ENCODE measurements around the gene FAM13A. TPM values are rescaled to one million over a fixed set of nuclear protein-coding genes. Genes with fewer than 3 reads are reported as not detected.

Gene FAM13A
- total RNA-seq, 1 experiment from 2014 or later = 26.7 TPM

DNA sequence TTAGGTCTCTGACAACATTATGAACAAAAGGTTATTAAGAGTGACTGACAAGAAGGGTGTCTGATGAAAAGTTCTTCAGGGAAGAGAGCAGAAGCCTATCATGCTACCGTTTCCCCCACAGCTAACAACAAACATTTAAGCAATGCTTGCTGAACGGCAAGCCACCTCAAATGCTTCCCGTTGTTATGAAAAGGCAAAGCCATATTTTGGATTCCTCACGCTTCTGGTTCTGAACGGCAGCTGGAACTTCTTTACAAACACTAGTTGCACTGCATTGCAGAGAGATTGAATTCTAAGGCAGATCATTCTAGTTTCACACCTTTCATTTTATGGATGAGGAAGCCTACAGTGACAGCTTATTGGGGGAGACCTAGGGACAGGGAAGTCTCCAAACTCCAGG is 310.8 kb downstream of the FAM13A start:
- H3K27me3 ChIP-seq (ENCODE audit: insufficient read depth, low read depth) = no peaks in the 10 kb centered on the region
- intact Hi-C loops (cut with micrococcal nuclease; ENCODE audit: unreplicated experiment) = no loop called here
- no peaks in the 10 kb centered on the region for H3F3A ChIP-seq (ENCODE audit: insufficient read depth, low read depth)
- no TSS peak for BruUV-seq (replicated peaks)
- H3K79me2 ChIP-seq (ENCODE audit: low read depth) = no peaks in the 10 kb centered on the region
- H3K4me2 ChIP-seq = no peak overlapping the region
- no peaks in the 10 kb centered on the region for H4K20me1 ChIP-seq (ENCODE audit: insufficient read depth)
- POLR2A ChIA-PET (ENCODE audit: unreplicated experiment) = interaction anchor here (0.5 kb wide), 1 partner anchor 10 kb away, joined by 7 read pairs; no protein-coding TSS in a partner anchor
- no peak overlapping the region for H2AFZ ChIP-seq
- H3K36me3 ChIP-seq (ENCODE audit: low read depth) = no peaks in the 10 kb centered on the region
- TF ChIP-seq, protein P1, sequence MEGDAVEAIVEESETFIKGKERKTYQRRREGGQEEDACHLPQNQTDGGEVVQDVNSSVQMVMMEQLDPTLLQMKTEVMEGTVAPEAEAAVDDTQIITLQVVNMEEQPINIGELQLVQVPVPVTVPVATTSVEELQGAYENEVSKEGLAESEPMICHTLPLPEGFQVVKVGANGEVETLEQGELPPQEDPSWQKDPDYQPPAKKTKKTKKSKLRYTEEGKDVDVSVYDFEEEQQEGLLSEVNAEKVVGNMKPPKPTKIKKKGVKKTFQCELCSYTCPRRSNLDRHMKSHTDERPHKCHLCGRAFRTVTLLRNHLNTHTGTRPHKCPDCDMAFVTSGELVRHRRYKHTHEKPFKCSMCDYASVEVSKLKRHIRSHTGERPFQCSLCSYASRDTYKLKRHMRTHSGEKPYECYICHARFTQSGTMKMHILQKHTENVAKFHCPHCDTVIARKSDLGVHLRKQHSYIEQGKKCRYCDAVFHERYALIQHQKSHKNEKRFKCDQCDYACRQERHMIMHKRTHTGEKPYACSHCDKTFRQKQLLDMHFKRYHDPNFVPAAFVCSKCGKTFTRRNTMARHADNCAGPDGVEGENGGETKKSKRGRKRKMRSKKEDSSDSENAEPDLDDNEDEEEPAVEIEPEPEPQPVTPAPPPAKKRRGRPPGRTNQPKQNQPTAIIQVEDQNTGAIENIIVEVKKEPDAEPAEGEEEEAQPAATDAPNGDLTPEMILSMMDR (conservative IDR thresholded peaks at IDR 0.05) = no peak
- no peak overlapping the region for H3K27ac ChIP-seq
- DNase-seq = no peak
- H3K9me3 ChIP-seq (ENCODE audit: insufficient read depth, low read depth) = no peaks in the 10 kb centered on the region
- no peak overlapping the region for H3K4me3 ChIP-seq
- CTCF ChIA-PET = no interaction called here
- H3K4me1 ChIP-seq (replicated peaks; ENCODE audit: insufficient read depth) = no peaks in the 10 kb centered on the region
- H3K9me2 ChIP-seq (ENCODE audit: insufficient read depth) = no peaks in the 10 kb centered on the region

DNA sequence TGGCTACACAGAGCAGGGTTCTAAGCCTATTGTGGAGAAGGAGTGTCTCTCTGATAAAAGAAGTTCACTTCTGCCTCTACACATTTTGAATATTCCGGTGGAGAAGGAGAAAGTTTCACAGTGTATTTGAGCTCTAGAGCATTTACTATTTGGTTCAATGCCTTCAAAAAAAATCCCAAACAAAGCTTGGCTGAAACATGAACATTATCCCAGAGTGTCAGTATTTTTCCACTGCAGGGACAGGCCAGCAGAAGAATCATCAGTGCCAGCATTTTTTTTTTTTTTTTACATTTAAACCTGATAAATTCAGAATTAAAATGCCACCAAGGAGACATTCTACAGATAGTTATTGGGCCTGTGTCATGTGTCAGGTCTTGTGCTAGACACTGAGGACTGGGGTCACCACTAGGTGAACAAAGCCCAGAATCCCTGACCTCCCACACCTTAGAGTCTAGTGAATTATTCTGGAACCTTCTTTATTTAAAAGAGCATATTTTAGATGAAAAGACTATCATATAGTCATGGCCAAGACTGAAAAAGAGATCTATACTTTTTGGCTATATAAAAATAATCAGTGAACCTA is 311.3 kb downstream of the FAM13A start:
- Histone ChIP-seq H3K4me2 (no peak overlapping the region), H2AFZ (no peak overlapping the region), H3K27ac (no peak overlapping the region), H3K4me3 (no peak overlapping the region), H3K79me2 (ENCODE audit: low read depth) (no peaks in the 10 kb centered on the region), H3K4me1 (replicated peaks; ENCODE audit: insufficient read depth) (no peaks in the 10 kb centered on the region), H3K36me3 (ENCODE audit: low read depth) (no peaks in the 10 kb centered on the region), H3K9me3 (ENCODE audit: insufficient read depth, low read depth) (no peaks in the 10 kb centered on the region), H3K27me3 (ENCODE audit: insufficient read depth, low read depth) (no peaks in the 10 kb centered on the region), H3F3A (ENCODE audit: insufficient read depth, low read depth) (no peaks in the 10 kb centered on the region), H4K20me1 (ENCODE audit: insufficient read depth) (no peaks in the 10 kb centered on the region), H3K9me2 (ENCODE audit: insufficient read depth) (no peaks in the 10 kb centered on the region)
- ChIA-PET CTCF (no interaction called here), POLR2A (ENCODE audit: unreplicated experiment) (no interaction called here)
- intact Hi-C loops (cut with micrococcal nuclease; ENCODE audit: unreplicated experiment) = no loop called here
- BruUV-seq (replicated peaks) = no TSS peak
- TF ChIP-seq, protein P1 (conservative IDR thresholded peaks at IDR 0.05) = no peak
- no peak for TF ChIP-seq EZH2 (IDR thresholded peaks at IDR 0.05; ENCODE audit: low read depth)
- DNase-seq = no peak

DNA sequence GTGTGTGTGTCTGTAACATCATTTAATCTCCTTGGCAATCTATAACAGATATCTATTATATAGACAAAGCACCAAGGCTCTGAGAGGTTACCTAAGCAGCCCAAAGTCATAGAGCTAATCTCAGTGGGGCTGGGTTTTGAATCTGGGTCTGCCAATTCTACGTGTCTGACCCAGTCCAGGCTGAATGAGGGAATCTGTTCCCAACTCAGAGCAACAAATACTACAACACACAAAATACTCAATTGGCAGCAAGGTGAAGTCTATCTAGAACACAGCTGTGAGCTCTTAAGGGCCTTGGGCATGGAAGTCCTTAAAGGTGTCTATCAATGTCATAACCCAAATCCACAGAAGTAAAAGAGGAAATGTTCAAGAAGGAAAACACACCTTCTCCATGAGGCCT is 311.8 kb downstream of the FAM13A start:
- H3K79me2 ChIP-seq (ENCODE audit: low read depth) = no peaks in the 10 kb centered on the region
- ChIA-PET POLR2A (ENCODE audit: unreplicated experiment) (no interaction called here), CTCF (no interaction called here)
- no peak overlapping the region for H3K27ac ChIP-seq
- no peaks in the 10 kb centered on the region for H3K4me1 ChIP-seq (replicated peaks; ENCODE audit: insufficient read depth)
- BruUV-seq (replicated peaks) = no TSS peak
- H3K4me2 ChIP-seq = no peak overlapping the region
- TF ChIP-seq, protein P1 (conservative IDR thresholded peaks at IDR 0.05) = no peak
- no peak for TF ChIP-seq EZH2 (IDR thresholded peaks at IDR 0.05; ENCODE audit: low read depth)
- no peak overlapping the region for H2AFZ ChIP-seq
- no peak for DNase-seq
- H4K20me1 ChIP-seq (ENCODE audit: insufficient read depth) = no peaks in the 10 kb centered on the region
- intact Hi-C loops (cut with micrococcal nuclease; ENCODE audit: unreplicated experiment) = no loop called here
- no peaks in the 10 kb centered on the region for H3K27me3 ChIP-seq (ENCODE audit: insufficient read depth, low read depth)
- H3F3A ChIP-seq (ENCODE audit: insufficient read depth, low read depth) = no peaks in the 10 kb centered on the region
- H3K9me2 ChIP-seq (ENCODE audit: insufficient read depth) = no peaks in the 10 kb centered on the region
- no peaks in the 10 kb centered on the region for H3K36me3 ChIP-seq (ENCODE audit: low read depth)
- H3K4me3 ChIP-seq = no peak overlapping the region
- H3K9me3 ChIP-seq (ENCODE audit: insufficient read depth, low read depth) = no peaks in the 10 kb centered on the region

All from PC-9 (cell line).